Measurements from ENCODE around the gene DCPS. TPM values are rescaled to one million over a fixed set of nuclear protein-coding genes. Genes with fewer than 3 reads are reported as not detected.
"Not testable (repeated sequence)": the region's sequence is repeated elsewhere in the genome, so short reads cannot be mapped to it uniquely, and the experiment has no call there.

Gene DCPS
- total and polyA plus RNA-seq, 8 donors, result 8.4 to 16.6 (median 10.5) TPM

- H3K4me3 ChIP-seq, result no peak overlapping the region
- intact Hi-C loops (cut with DNase I), result no loop called here
- no peaks in the 10 kb centered on the region for H3K27me3 ChIP-seq
- WGBS, 2 donors, result 68 to 71% methylated on average over 8 of the region's 8 CpGs
- H3K4me1 ChIP-seq, result no peaks in the 10 kb centered on the region
- no peaks in the 10 kb centered on the region for H3K9me3 ChIP-seq
- no peak for TF ChIP-seq CTCF (IDR thresholded peaks at IDR 0.05)
- FAIRE-seq, result no peak
- H3K36me3 ChIP-seq, result no peaks in the 10 kb centered on the region
- H3K27ac ChIP-seq, result no peak overlapping the region
- DNase-seq, result peak in 1 of 6 donors; percentile 50
- ATAC-seq, result peak in 3 of 4 donors; percentile 59 to 82 (median 59)
Measured at GRCh38 chr11:126391970-126392632, 88.2 kb downstream of the DCPS start.

GRCh38 chr11:126392633-126393013, 88.8 kb downstream of the DCPS start:
- Histone ChIP-seq H3K36me3 (no peaks in the 10 kb centered on the region), H3K4me1 (no peaks in the 10 kb centered on the region), H3K4me3 (no peak overlapping the region), H3K27ac (no peak overlapping the region), H3K27me3 (no peaks in the 10 kb centered on the region), H3K9me3 (no peaks in the 10 kb centered on the region)
- intact Hi-C loops (cut with DNase I), result no loop called here
- DNase-seq (peak in 1 of 6 donors; percentile 11), ATAC-seq (peak in 1 of 4 donors; percentile 26), FAIRE-seq (no peak)
- WGBS, 2 donors, result 51 to 84% methylated on average over 4 of the region's 4 CpGs
- no peak for TF ChIP-seq CTCF (IDR thresholded peaks at IDR 0.05)

GRCh38 chr11:126393143-126393542, 89.3 kb downstream of the DCPS start:
- DNase-seq (peak in 1 of 6 donors; percentile 43), ATAC-seq (no peak), FAIRE-seq (no peak)
- Histone ChIP-seq H3K27me3 (no peaks in the 10 kb centered on the region), H3K4me1 (no peaks in the 10 kb centered on the region), H3K27ac (no peak overlapping the region), H3K36me3 (no peaks in the 10 kb centered on the region), H3K4me3 (no peak overlapping the region), H3K9me3 (no peaks in the 10 kb centered on the region)
- no peak for TF ChIP-seq CTCF (IDR thresholded peaks at IDR 0.05)
- 85% methylated on average over 5 of the region's 5 CpGs for WGBS, 2 donors
- intact Hi-C loops (cut with DNase I), result no loop called here

GRCh38 chr11:126394036-126394435, 90.2 kb downstream of the DCPS start:
- Histone ChIP-seq H3K4me3 (no peak overlapping the region), H3K36me3 (no peaks in the 10 kb centered on the region), H3K4me1 (no peaks in the 10 kb centered on the region), H3K27ac (no peak overlapping the region), H3K9me3 (no peaks in the 10 kb centered on the region), H3K27me3 (no peaks in the 10 kb centered on the region)
- ATAC-seq (no peak), DNase-seq (peak in 1 of 6 donors; percentile 24), FAIRE-seq (no peak)
- intact Hi-C loops (cut with DNase I), result no loop called here
- no peak for TF ChIP-seq CTCF (IDR thresholded peaks at IDR 0.05)
- 95 to 97% methylated on average over 3 of the region's 3 CpGs for WGBS, 2 donors

- H3K36me3 ChIP-seq; intact Hi-C loops (cut with DNase I); H3K4me1 ChIP-seq; FAIRE-seq; H3K4me3 ChIP-seq; H3K27ac ChIP-seq; H3K27me3 ChIP-seq; H3K9me3 ChIP-seq: not testable (repeated sequence)
- WGBS, 2 donors, result 61 to 72% methylated on average over 5 to 6 of the region's 7 CpGs
- DNase-seq, result peak in 1 of 6 donors; percentile 30
- ATAC-seq, result peak in 1 of 4 donors; percentile 36
Measured at GRCh38 chr11:126394634-126395072, 90.8 kb downstream of the DCPS start.

Other genes with a start within 250 kb of the DCPS start
- gene CDON, start 241.2 kb upstream of the DCPS start, total RNA-seq, result 10 to 100 TPM in 1 of 6 donors, 1 to 10 TPM in 5; 2.0 to 10.7 (median 4.5) TPM
- 1 to 10 TPM in 1 of 2 donors, under 1 TPM in 1; 0.80 to 1.3 TPM for gene CDON, start 241.2 kb upstream of the DCPS start, polyA plus RNA-seq
- gene RPUSD4, start 92.4 kb upstream of the DCPS start, total RNA-seq, result 10 to 100 TPM; 16.0 to 31.4 (median 22.6) TPM
- 10 to 100 TPM; 14.5 to 18.6 TPM for gene RPUSD4, start 92.4 kb upstream of the DCPS start, polyA plus RNA-seq
- gene FAM118B, start 92.3 kb upstream of the DCPS start, total RNA-seq, result 1 to 10 TPM; 2.5 to 9.0 (median 3.7) TPM
- 1 to 10 TPM; 2.5 to 4.3 TPM for gene FAM118B, start 92.3 kb upstream of the DCPS start, polyA plus RNA-seq
- gene SRPRA, start 35.2 kb upstream of the DCPS start, total RNA-seq, result 100 to 1,000 TPM; 137 to 178 (median 172) TPM
- 100 to 1,000 TPM in 1 of 2 donors, 10 to 100 TPM in 1; 76.5 to 107 TPM for gene SRPRA, start 35.2 kb upstream of the DCPS start, polyA plus RNA-seq
- gene FOXRED1, start 34.9 kb upstream of the DCPS start, total RNA-seq, result 10 to 100 TPM in 2 of 6 donors, 1 to 10 TPM in 4; 6.3 to 16.3 (median 7.5) TPM
- gene FOXRED1, start 34.9 kb upstream of the DCPS start, polyA plus RNA-seq, result 10 to 100 TPM; 27.8 to 29.4 TPM
- 1 to 10 TPM; 5.3 to 8.2 (median 6.6) TPM for gene TIRAP, start 21.0 kb upstream of the DCPS start, total RNA-seq
- gene TIRAP, start 21.0 kb upstream of the DCPS start, polyA plus RNA-seq, result 1 to 10 TPM; 6.1 to 6.4 TPM
- gene ST3GAL4, start 51.6 kb downstream of the DCPS start, total RNA-seq, result 10 to 100 TPM in 2 of 6 donors, 1 to 10 TPM in 4; 2.6 to 10.5 (median 9.4) TPM
- 10 to 100 TPM in 1 of 2 donors, 1 to 10 TPM in 1; 5.7 to 12.9 TPM for gene ST3GAL4, start 51.6 kb downstream of the DCPS start, polyA plus RNA-seq

All from pancreas (tissue), 10 donors.